ENCODE measurements around the gene ZFYVE21.

- no peak for TF ChIP-seq CTCF (IDR thresholded peaks at IDR 0.05)
- TF ChIP-seq POLR2A (IDR thresholded peaks at IDR 0.05), result no peak
- TF ChIP-seq EP300 (IDR thresholded peaks at IDR 0.05), result no peak
These were observed 28.1 kb downstream of the ZFYVE21 start for GRCh38 chr14:103743691-103744090.
